Urinary bladder (tissue), 4 donors: Measurements from ENCODE around the gene DCLK1. TPM values are rescaled to one million over a fixed set of nuclear protein-coding genes. Genes with fewer than 3 reads are reported as not detected.

Source experiments
- DNase-seq: peaks from one replicate; pipeline ENCODE4 v3.0.0-alpha.2; 2015; ENCODE audit errors: extremely low spot score
- H3K27ac ChIP-seq: one replicate; pipeline ENCODE4 v1.5.1; 2013; ENCODE audit warnings: low read depth, mild to moderate bottlenecking, moderate library complexity
- H3K36me3 ChIP-seq: one replicate; pipeline ENCODE4 v1.6.1; 2013; ENCODE audit warnings: mild to moderate bottlenecking, moderate library complexity; ENCODE audit not compliant: insufficient read depth
- H3K4me1 ChIP-seq: one replicate; pipeline ENCODE4 v1.6.1; 2013; ENCODE audit warnings: mild to moderate bottlenecking, moderate library complexity; ENCODE audit not compliant: insufficient read depth
- H3K4me3 ChIP-seq: one replicate; pipeline ENCODE4 v1.5.1; 2013; ENCODE audit warnings: low read depth, low read length
- WGBS: extraction: QIAGEN DNeasy Blood & Tissue Kit; methylation state at CpG from one replicate; pipeline ENCODE4 v1.1.7; 2013; 5-methylcytosine and 5-hydroxymethylcytosine counted together
- polyA plus RNA-seq: library from polyadenylated mRNA; stranded (reverse); fragments of 200-250 nt; gene quantifications from one replicate; pipeline ENCODE4 v1.2.3, GENCODE V29; 2013
- total RNA-seq: library from RNA; depleted of rRNA; stranded (reverse); fragments of >200 nt; gene quantifications from one replicate; pipeline ENCODE4 v1.2.3, GENCODE V29; 2014
- donor health status: healthy with polysubstance abuse.
- donor health status: healthy.

The DCLK1 gene
- total and polyA plus RNA-seq, 2 donors = 6.5 to 89.1 TPM

GRCh38 chr13:35841060-35841521, 290.1 kb downstream of the DCLK1 start:
- no peak overlapping the region for H3K27ac ChIP-seq
- no peaks in the 10 kb centered on the region for H3K36me3 ChIP-seq
- H3K4me3 ChIP-seq = no peak overlapping the region
- no peaks in the 10 kb centered on the region for H3K4me1 ChIP-seq
- 74% methylated on average over 4 of the region's 4 CpGs for WGBS
- no peak for DNase-seq

- 96% methylated on average over 5 of the region's 5 CpGs for WGBS
- Histone ChIP-seq H3K4me1 (no peaks in the 10 kb centered on the region), H3K27ac (no peak overlapping the region), H3K36me3 (no peaks in the 10 kb centered on the region), H3K4me3 (no peak overlapping the region)
- DNase-seq = no peak
Measured at GRCh38 chr13:35839806-35840205, 291.4 kb downstream of the DCLK1 start.

- Histone ChIP-seq H3K4me3 (no peak overlapping the region), H3K27ac (no peak overlapping the region)
- WGBS = 67% methylated on average over 1 of the region's 1 CpG
Measured at GRCh38 chr13:35838356-35838755, 292.8 kb downstream of the DCLK1 start.

GRCh38 chr13:35836446-35836845, 294.7 kb downstream of the DCLK1 start:
- Histone ChIP-seq H3K4me1 (no peaks in the 10 kb centered on the region), H3K27ac (no peak overlapping the region), H3K36me3 (no peaks in the 10 kb centered on the region), H3K4me3 (no peak overlapping the region)
- WGBS = 62% methylated on average over 7 of the region's 7 CpGs
- DNase-seq = no peak

More at GRCh38 chr13:35838356-35838755, 292.8 kb downstream of the DCLK1 start:
- no peak for DNase-seq
- Histone ChIP-seq H3K4me1 (no peaks in the 10 kb centered on the region), H3K36me3 (no peaks in the 10 kb centered on the region)

- no peak for DNase-seq
- Histone ChIP-seq H3K4me3 (no peak overlapping the region), H3K36me3 (no peaks in the 10 kb centered on the region), H3K27ac (no peak overlapping the region), H3K4me1 (no peaks in the 10 kb centered on the region)
- WGBS = 73% methylated on average over 4 of the region's 4 CpGs
Measured at GRCh38 chr13:35835989-35836388, 295.2 kb downstream of the DCLK1 start.

- no peak for DNase-seq
- Histone ChIP-seq H3K27ac (no peak overlapping the region), H3K36me3 (no peaks in the 10 kb centered on the region), H3K4me1 (no peaks in the 10 kb centered on the region), H3K4me3 (no peak overlapping the region)
- WGBS = 93% methylated on average over 6 of the region's 6 CpGs
Measured at GRCh38 chr13:35833608-35834275, 297.4 kb downstream of the DCLK1 start.

GRCh38 chr13:35833031-35833430, 298.2 kb downstream of the DCLK1 start:
- WGBS = 92% methylated on average over 9 of the region's 9 CpGs
- no peaks in the 10 kb centered on the region for H3K36me3 ChIP-seq
- H3K4me3 ChIP-seq = no peak overlapping the region
- no peak overlapping the region for H3K27ac ChIP-seq
- H3K4me1 ChIP-seq = no peaks in the 10 kb centered on the region
- no peak for DNase-seq

- Histone ChIP-seq H3K4me1 (no peaks in the 10 kb centered on the region), H3K4me3 (no peak overlapping the region), H3K36me3 (no peaks in the 10 kb centered on the region), H3K27ac (no peak overlapping the region)
- WGBS = 82% methylated on average over 1 of the region's 1 CpG
- DNase-seq = no peak
Measured at GRCh38 chr13:35832551-35832950, 298.6 kb downstream of the DCLK1 start.

- Histone ChIP-seq H3K36me3 (no peaks in the 10 kb centered on the region), H3K4me3 (no peak overlapping the region), H3K27ac (no peak overlapping the region), H3K4me1 (no peaks in the 10 kb centered on the region)
- 93% methylated on average over 2 of the region's 2 CpGs for WGBS
- DNase-seq = no peak
Measured at GRCh38 chr13:35830850-35831450, 300.2 kb downstream of the DCLK1 start.

GRCh38 chr13:35826626-35827254, 304.4 kb downstream of the DCLK1 start:
- 71% methylated on average over 10 of the region's 10 CpGs for WGBS
- no peaks in the 10 kb centered on the region for H3K36me3 ChIP-seq
- no peak overlapping the region for H3K4me3 ChIP-seq
- H3K4me1 ChIP-seq = no peaks in the 10 kb centered on the region
- DNase-seq = no peak
- H3K27ac ChIP-seq = no peak overlapping the region

- DNase-seq = no peak
- Histone ChIP-seq H3K27ac (no peak overlapping the region), H3K4me1 (no peaks in the 10 kb centered on the region), H3K4me3 (no peak overlapping the region), H3K36me3 (no peaks in the 10 kb centered on the region)
- 90% methylated on average over 8 of the region's 8 CpGs for WGBS
Measured at GRCh38 chr13:35824825-35825224, 306.4 kb downstream of the DCLK1 start.

- H3K36me3 ChIP-seq = no peaks in the 10 kb centered on the region
- no peak for DNase-seq
- H3K4me3 ChIP-seq = no peak overlapping the region
- 95% methylated on average over 12 of the region's 12 CpGs for WGBS
- H3K4me1 ChIP-seq = no peaks in the 10 kb centered on the region
- no peak overlapping the region for H3K27ac ChIP-seq
Measured at GRCh38 chr13:35824395-35824794, 306.8 kb downstream of the DCLK1 start.

- Histone ChIP-seq H3K4me3 (no peak overlapping the region), H3K4me1 (no peaks in the 10 kb centered on the region), H3K27ac (no peak overlapping the region), H3K36me3 (no peaks in the 10 kb centered on the region)
- 94% methylated on average over 7 of the region's 7 CpGs for WGBS
- no peak for DNase-seq
Measured at GRCh38 chr13:35822666-35823065, 308.5 kb downstream of the DCLK1 start.

GRCh38 chr13:35818633-35819067, 312.5 kb downstream of the DCLK1 start:
- Histone ChIP-seq H3K27ac (no peak overlapping the region), H3K4me3 (no peak overlapping the region), H3K4me1 (no peaks in the 10 kb centered on the region), H3K36me3 (no peaks in the 10 kb centered on the region)
- 65% methylated on average over 3 of the region's 3 CpGs for WGBS
- DNase-seq = no peak
